NT2/D1 (cell line): ENCODE results near the gene KCNJ15.

Experiments
- DNase-seq: peaks from one replicate; pipeline ENCODE4 v3.0.0-alpha.2; 2011; ENCODE audit warnings: low read depth, low spot score
- H3K27me3 ChIP-seq: 2 replicates; pipeline ENCODE4 v1.6.0; 2011; ENCODE audit warnings: mild to moderate bottlenecking; ENCODE audit not compliant: insufficient read length, insufficient read depth
- H3K36me3 ChIP-seq: 2 replicates; pipeline ENCODE4 v1.6.1; 2011; ENCODE audit warnings: mild to moderate bottlenecking, low read length, mixed read lengths; ENCODE audit not compliant: insufficient read depth, insufficient read length
- H3K4me1 ChIP-seq: 2 replicates; pipeline ENCODE4 v1.5.1; 2011; ENCODE audit not compliant: insufficient read depth, insufficient read length
- H3K4me3 ChIP-seq: 2 replicates; pipeline ENCODE4 v1.5.1; 2011; ENCODE audit warnings: low read depth; ENCODE audit not compliant: insufficient read length
- H3K9ac ChIP-seq: 2 replicates; pipeline ENCODE4 v1.6.0; 2011; ENCODE audit warnings: low read depth; ENCODE audit not compliant: insufficient read length
- H3K9me3 ChIP-seq: 2 replicates; pipeline ENCODE4 v1.5.1; 2011; ENCODE audit warnings: mild to moderate bottlenecking, low read length; ENCODE audit not compliant: insufficient read depth
- SUZ12 ChIP-seq: IDR thresholded peaks from 2 replicates; pipeline ENCODE4 v1.6.1; 2011; ENCODE audit not compliant: insufficient read length, insufficient read depth; ENCODE audit errors: extremely low read depth
- YY1 ChIP-seq: IDR thresholded peaks from 2 replicates; pipeline ENCODE4 v1.6.1; 2011; ENCODE audit not compliant: insufficient read length, insufficient read depth
- ZNF274 ChIP-seq: IDR thresholded peaks from 2 replicates; pipeline ENCODE4 v1.6.1; 2011; ENCODE audit warnings: mild to moderate bottlenecking, low read depth, low read length

Gene KCNJ15

DNA sequence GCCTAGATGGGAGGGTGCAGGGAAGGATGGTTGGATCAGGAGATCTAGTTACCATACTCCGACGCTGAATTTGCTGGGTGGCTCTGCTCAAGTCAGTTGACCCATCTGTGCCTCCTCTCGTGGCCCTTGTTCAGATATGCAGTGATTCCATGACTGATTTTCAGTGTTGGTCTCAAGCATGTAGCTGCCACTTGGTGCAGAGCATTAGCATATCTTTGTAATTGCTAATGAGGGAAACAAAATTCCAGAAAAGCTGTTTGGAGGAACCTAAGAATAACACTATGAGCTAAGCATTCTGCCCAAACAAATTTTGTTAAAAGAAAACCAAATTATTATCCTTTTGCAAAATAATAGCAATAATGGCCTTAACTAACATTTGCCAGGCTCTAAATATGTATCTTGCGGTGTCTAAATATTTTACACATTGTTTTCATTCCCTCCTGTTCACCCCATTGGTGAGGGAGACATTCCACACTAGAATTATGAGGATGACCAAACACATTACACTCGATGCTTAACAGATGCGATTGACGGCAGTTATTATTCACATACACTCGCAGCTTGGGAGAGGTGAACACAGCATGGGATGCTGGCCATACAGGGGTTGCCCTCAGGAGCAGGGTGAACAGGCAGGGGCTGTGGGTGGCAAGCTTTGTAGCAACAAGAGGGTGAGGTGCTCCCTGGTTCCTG lies 69.1 kb downstream of the KCNJ15 start:
- Histone ChIP-seq H3K27me3 (no peaks in the 10 kb centered on the region), H3K4me1 (peaks cover 10% of the 10 kb centered on the region), H3K9ac (no peak overlapping the region), H3K9me3 (peaks cover 4% of the 10 kb centered on the region; the same call in 1 of the 2 replicates), H3K36me3 (no peaks in the 10 kb centered on the region), H3K4me3 (no peak overlapping the region)
- no peak for DNase-seq
- no peak for TF ChIP-seq SUZ12
- TF ChIP-seq ZNF274 = no peak
- TF ChIP-seq YY1 = no peak

DNA sequence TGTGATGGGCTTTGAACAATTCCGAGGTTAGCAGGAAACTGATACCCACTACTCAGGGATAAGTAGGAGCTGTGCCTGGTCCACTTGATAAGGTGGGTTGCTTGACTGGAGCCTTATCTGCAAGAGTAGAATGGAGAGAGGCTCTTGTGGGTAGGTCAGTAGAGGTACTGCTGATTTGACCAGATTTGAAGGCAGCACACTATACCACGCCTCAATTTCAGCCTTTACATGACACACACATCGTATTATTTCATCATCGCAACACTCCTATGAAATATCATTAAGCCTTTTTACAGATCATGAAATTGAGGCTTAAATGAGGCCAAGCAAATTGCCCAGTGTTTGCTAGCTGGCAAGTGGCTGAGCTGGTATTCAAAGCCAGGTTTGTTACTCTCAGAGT lies 69.6 kb downstream of the KCNJ15 start:
- Histone ChIP-seq H3K4me3 (no peak overlapping the region), H3K27me3 (no peaks in the 10 kb centered on the region), H3K36me3 (no peaks in the 10 kb centered on the region), H3K9me3 (peaks cover 4% of the 10 kb centered on the region; the same call in 1 of the 2 replicates), H3K4me1 (peaks cover 10% of the 10 kb centered on the region), H3K9ac (no peak overlapping the region)
- no peak for DNase-seq
- TF ChIP-seq SUZ12 (no peak), ZNF274 (no peak), YY1 (no peak)

DNA sequence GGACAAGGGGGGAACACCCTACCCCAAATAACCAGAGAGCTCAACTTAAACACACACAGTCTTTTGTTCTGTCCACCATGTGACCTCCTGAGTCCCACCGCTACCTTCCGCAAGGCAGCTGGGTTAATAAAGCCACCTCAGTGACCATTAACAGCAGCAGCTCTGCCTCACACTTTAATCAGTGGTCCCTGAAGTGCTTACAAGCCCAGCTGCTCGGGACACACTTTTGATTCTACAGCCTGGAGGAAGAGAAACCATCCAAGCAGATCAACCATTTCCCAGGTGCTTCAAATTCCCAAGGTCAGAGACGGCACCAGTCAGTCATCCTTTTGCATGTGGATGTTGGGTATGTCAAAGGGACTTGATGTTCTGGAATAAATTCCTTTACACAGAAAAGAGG lies 70.1 kb downstream of the KCNJ15 start:
- H3K9me3 ChIP-seq = peaks cover 4% of the 10 kb centered on the region; the same call in 1 of the 2 replicates
- DNase-seq = no peak
- no peak overlapping the region for H3K4me3 ChIP-seq
- H3K36me3 ChIP-seq = no peaks in the 10 kb centered on the region
- peaks cover 10% of the 10 kb centered on the region for H3K4me1 ChIP-seq
- no peaks in the 10 kb centered on the region for H3K27me3 ChIP-seq
- H3K9ac ChIP-seq = no peak overlapping the region
- TF ChIP-seq YY1 = no peak
- no peak for TF ChIP-seq ZNF274
- TF ChIP-seq SUZ12 = no peak

DNA sequence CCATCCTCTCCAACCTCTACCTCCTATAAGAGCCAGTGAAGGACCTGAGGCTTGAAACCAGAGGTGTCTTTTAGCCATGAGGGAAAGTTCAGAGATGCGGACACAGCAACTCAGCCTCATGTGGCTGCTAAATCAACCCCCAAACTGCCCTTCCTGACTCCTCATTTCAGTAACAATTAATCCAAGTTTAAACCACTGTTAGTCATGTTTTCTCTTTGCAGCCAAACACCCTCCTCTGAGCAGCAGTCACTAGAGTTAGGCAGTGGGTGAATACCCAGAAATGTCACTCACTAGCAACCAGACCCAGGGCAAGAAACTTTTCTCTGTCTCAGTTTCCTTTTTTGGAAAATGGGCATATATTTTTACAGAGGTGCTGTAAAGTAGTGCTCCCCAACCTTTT lies 71.2 kb downstream of the KCNJ15 start:
- H3K9me3 ChIP-seq = peaks cover 3% of the 10 kb centered on the region; the same call in 1 of the 2 replicates
- H3K27me3 ChIP-seq = no peaks in the 10 kb centered on the region
- no peak overlapping the region for H3K9ac ChIP-seq
- peaks cover 10% of the 10 kb centered on the region for H3K4me1 ChIP-seq
- no peaks in the 10 kb centered on the region for H3K36me3 ChIP-seq
- DNase-seq = no peak
- H3K4me3 ChIP-seq = no peak overlapping the region
- TF ChIP-seq YY1 = no peak

DNA sequence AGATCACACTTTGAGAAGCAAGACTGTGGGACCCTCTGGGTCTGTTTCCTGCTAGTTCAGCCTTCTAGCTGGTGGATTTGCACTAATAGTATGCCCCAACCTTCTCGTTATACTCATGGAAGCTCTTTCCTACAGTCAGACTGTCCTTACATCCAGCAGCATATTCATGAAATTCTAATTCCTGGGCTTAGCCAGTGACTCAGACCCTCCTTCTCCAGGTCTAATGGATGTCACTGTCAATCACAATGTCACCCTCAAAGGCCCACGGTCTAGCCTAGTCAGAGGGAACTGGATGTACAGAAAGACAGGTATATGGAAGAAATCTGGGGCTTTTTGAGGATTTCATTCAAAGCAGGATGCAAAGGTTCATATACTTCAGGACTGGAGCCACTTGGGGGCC lies 72.4 kb downstream of the KCNJ15 start:
- no peak for TF ChIP-seq YY1
- TF ChIP-seq ZNF274 = no peak
- no peak for TF ChIP-seq SUZ12

DNA sequence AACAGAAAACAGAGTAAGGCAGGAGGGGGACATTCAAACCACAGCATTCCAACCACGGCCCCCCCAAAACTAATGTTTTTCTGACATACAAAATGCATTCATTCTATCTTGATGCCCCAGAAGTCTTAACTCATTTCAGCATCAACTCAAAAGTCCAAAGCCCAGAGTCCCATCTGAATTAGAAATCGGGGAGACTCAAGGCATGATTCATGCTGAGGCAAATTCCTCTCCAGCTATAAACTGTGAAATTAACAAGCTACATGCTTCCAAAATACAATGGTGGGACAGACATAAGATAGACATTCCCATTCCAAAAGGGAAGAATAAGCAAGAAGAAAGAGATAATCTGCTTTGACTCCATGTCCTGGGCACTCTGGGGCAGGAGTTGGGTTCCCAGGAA lies 73.9 kb downstream of the KCNJ15 start:
- Histone ChIP-seq H3K27me3 (no peaks in the 10 kb centered on the region), H3K36me3 (no peaks in the 10 kb centered on the region), H3K9me3 (no peaks in the 10 kb centered on the region), H3K9ac (no peak overlapping the region), H3K4me1 (peaks cover 4% of the 10 kb centered on the region), H3K4me3 (no peak overlapping the region)
- DNase-seq = no peak
- TF ChIP-seq SUZ12 = no peak
- TF ChIP-seq ZNF274 = no peak
- no peak for TF ChIP-seq YY1

More for the DNA sequence above, 72.4 kb downstream of the KCNJ15 start:
- H3K9me3 ChIP-seq = no peaks in the 10 kb centered on the region
- peaks cover 10% of the 10 kb centered on the region for H3K4me1 ChIP-seq
- DNase-seq = no peak
- no peaks in the 10 kb centered on the region for H3K27me3 ChIP-seq
- H3K4me3 ChIP-seq = no peak overlapping the region
- no peaks in the 10 kb centered on the region for H3K36me3 ChIP-seq
- no peak overlapping the region for H3K9ac ChIP-seq

DNA sequence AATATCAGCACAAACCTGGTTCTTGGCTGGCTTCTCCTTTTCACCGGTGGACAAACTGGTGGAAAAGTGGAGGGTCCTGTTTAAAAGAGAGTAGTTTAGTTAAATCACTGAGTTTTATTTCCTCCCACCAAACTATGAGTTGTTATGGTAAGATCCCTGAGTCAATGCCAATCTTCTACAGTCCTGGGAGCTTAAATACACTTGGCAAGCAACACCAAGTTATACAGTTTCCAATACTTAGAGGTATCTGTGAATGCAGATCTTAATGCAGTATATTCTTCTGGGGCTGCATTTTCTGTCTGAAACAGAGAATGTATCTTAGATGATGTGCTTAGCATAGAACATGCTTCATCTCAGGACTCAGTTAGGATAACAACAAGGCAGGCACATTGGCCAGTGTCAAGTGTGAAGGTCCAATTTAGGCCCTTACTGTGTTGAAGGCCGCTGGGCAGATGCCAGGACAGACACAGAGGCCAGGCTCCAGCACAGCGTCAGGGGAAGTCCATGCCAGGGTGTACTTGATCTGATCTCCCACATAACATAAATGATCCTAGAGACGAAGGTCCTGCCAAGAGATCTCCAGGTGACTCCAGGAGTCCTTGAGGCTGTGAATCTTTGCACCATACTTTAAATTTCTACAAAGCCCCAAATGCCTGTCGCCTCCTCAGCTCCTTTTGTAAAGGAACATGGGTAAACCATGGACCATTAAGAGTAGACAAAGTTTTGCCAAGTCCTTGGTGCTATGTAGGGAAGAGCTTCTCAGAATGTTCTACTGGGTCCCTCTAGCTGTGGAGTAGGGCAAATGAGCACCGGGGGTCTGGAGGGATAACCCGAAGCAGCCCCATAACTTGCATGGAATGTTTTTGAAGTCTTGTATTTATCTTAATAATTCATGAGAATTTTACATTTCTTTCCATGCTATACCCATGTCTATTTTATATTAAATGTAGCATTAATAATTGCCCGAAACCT lies 76.8 kb downstream of the KCNJ15 start:
- H3K9ac ChIP-seq = no peak overlapping the region
- no peaks in the 10 kb centered on the region for H3K27me3 ChIP-seq
- H3K4me1 ChIP-seq = no peaks in the 10 kb centered on the region
- no peaks in the 10 kb centered on the region for H3K9me3 ChIP-seq
- no peak for DNase-seq
- H3K4me3 ChIP-seq = no peak overlapping the region
- no peak for TF ChIP-seq SUZ12
- H3K36me3 ChIP-seq = no peaks in the 10 kb centered on the region
